Measurements from ENCODE around the gene TEX35. TPM values are rescaled to one million over a fixed set of nuclear protein-coding genes. Genes with fewer than 3 reads are reported as not detected.

Gene TEX35
- total RNA-seq, 4 donors from 2014 or later, result not detected

GRCh38 chr1:178470411-178470960 lies 42.4 kb upstream of the TEX35 start:
- Histone ChIP-seq H3K27me3 (no peaks in the 10 kb centered on the region), H3K4me3 (no peak overlapping the region), H3K36me3 (peaks cover 0 to 78% of the 10 kb centered on the region in 2 donors), H3K27ac (no peak overlapping the region), H3K4me1 (no peaks in the 10 kb centered on the region), H3K9me3 (no peaks in the 10 kb centered on the region)
- ATAC-seq, result no peak
- TF ChIP-seq CTCF (IDR thresholded peaks at IDR 0.05) (no peak), EP300 (IDR thresholded peaks at IDR 0.05) (no peak), POLR2AphosphoS5 (IDR thresholded peaks at IDR 0.05) (no peak), POLR2A (IDR thresholded peaks at IDR 0.05) (no peak)
- 78 to 80% methylated on average over 2 to 5 of the region's 5 CpGs for WGBS, 2 donors (ENCODE audit: low coverage in 1 of 2)

- H3K27ac ChIP-seq, result no peak overlapping the region
- no peaks in the 10 kb centered on the region for H3K9me3 ChIP-seq
- H3K4me3 ChIP-seq, result no peak overlapping the region
- H3K36me3 ChIP-seq, result peaks cover 0 to 69% of the 10 kb centered on the region in 2 donors
- no peak for ATAC-seq
- H3K27me3 ChIP-seq, result no peaks in the 10 kb centered on the region
- H3K4me1 ChIP-seq, result no peaks in the 10 kb centered on the region
- no peak for TF ChIP-seq POLR2AphosphoS5 (IDR thresholded peaks at IDR 0.05)
- TF ChIP-seq EP300 (IDR thresholded peaks at IDR 0.05), result no peak
- no peak for TF ChIP-seq POLR2A (IDR thresholded peaks at IDR 0.05)
- TF ChIP-seq CTCF (IDR thresholded peaks at IDR 0.05), result no peak
These were observed 40.4 kb upstream of the TEX35 start for GRCh38 chr1:178472531-178472930.

DNA sequence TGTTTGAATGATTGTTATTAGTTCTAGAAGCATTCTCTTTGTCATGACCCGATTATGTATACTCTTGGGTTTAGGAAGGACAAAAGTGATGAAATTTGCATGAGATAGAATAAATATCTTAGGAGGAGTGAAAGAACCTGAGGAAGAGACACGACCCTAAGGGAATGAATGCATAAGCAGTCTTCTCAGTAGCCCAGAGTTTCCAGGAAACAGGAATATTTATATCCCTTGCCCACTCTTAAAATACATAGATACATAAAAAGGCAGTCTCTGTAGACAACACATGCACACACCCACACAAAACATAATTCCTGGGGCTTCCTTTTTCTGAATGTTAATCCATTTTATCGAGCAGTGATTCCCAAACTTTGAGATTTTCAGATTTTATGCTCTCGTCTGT lies 35.5 kb upstream of the TEX35 start:
- Histone ChIP-seq H3K36me3 (peaks cover 0 to 35% of the 10 kb centered on the region in 2 donors), H3K27ac (no peak overlapping the region), H3K4me1 (no peaks in the 10 kb centered on the region), H3K27me3 (no peaks in the 10 kb centered on the region), H3K4me3 (no peak overlapping the region), H3K9me3 (no peaks in the 10 kb centered on the region)
- WGBS, 2 donors (ENCODE audit: low coverage in 1 of 2), result 85 to 89% methylated on average over 3 to 4 of the region's 4 CpGs
- ATAC-seq, result no peak
- no peak for TF ChIP-seq CTCF (IDR thresholded peaks at IDR 0.05)

GRCh38 chr1:178477841-178478240 lies 35.1 kb upstream of the TEX35 start:
- Histone ChIP-seq H3K27ac (no peak overlapping the region), H3K36me3 (peaks cover 0 to 31% of the 10 kb centered on the region in 2 donors), H3K9me3 (no peaks in the 10 kb centered on the region), H3K4me1 (no peaks in the 10 kb centered on the region), H3K27me3 (no peaks in the 10 kb centered on the region), H3K4me3 (no peak overlapping the region)
- ATAC-seq, result no peak
- TF ChIP-seq EP300 (IDR thresholded peaks at IDR 0.05) (no peak), CTCF (IDR thresholded peaks at IDR 0.05) (no peak), POLR2A (IDR thresholded peaks at IDR 0.05) (no peak), POLR2AphosphoS5 (IDR thresholded peaks at IDR 0.05) (no peak)
- 56 to 67% methylated on average over 1 of the region's 1 CpG for WGBS, 2 donors (ENCODE audit: low coverage in 1 of 2)

- Histone ChIP-seq H3K36me3 (no peaks in the 10 kb centered on the region), H3K27me3 (peaks cover 23% of the 10 kb centered on the region), H3K9me3 (no peaks in the 10 kb centered on the region), H3K27ac (no peak overlapping the region), H3K4me1 (peaks cover 0 to 12% (median 0%) of the 10 kb centered on the region in 3 donors), H3K4me3 (no peak overlapping the region)
- 88 to 91% methylated on average over 4 to 5 of the region's 5 CpGs for WGBS, 2 donors (ENCODE audit: low coverage in 1 of 2)
- ATAC-seq, result no peak
- TF ChIP-seq CTCF (IDR thresholded peaks at IDR 0.05), result no peak
- TF ChIP-seq EP300 (IDR thresholded peaks at IDR 0.05), result no peak
- no peak for TF ChIP-seq POLR2A (IDR thresholded peaks at IDR 0.05)
- no peak for TF ChIP-seq POLR2AphosphoS5 (IDR thresholded peaks at IDR 0.05)
These were observed 29.5 kb upstream of the TEX35 start for GRCh38 chr1:178483251-178483957.
